Measurements from ENCODE around the gene DMRT3. TPM values are rescaled to one million over a fixed set of nuclear protein-coding genes. Genes with fewer than 3 reads are reported as not detected.

Gene DMRT3
- polyA plus RNA-seq, 3 donors: not detected

DNA sequence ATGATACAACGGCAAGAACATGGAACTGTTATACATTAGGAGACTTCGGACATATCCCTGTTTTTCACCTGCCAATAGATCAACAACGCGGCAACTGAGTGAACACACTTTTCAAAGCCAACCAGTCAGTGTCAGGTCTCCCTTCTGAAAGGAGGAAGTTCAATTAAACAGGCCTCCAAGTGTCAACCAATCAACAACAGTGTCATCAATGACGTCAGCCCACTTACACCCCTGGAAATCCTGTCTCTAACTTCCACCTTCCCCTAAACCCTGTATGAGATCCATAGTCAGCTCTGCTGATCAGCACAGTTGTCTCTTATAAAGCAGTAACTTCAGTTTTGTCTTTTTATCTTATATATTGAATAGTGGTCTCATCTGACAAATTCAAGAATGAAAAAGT, 36.6 kb downstream of the DMRT3 start:
- H3K4me3 Mint-ChIP-seq: no peak overlapping the region
- DNase-seq: peak; percentile 36 to 80 (median 49)
- Histone ChIP-seq H3K79me2 (ENCODE audit: insufficient read depth, low read length) (no peaks in the 10 kb centered on the region), H2AFZ (ENCODE audit: insufficient read depth, low read depth, low read length, poor library complexity, severe bottlenecking) (no peak overlapping the region), H3K36me3 (replicated peaks in 1 of 2; ENCODE audit: control insufficient read depth in 1 of 2, insufficient read depth in 2 of 2, low read length in 2 of 2) (no peaks in the 10 kb centered on the region), H4K20me1 (ENCODE audit: insufficient read depth, low read length) (no peaks in the 10 kb centered on the region), H3K27ac (ENCODE audit: low read depth in 1 of 2, low read length in 2 of 2) (no peak overlapping the region), H3K4me2 (replicated peaks; ENCODE audit: extremely low read depth, low read length, poor library complexity, severe bottlenecking) (no peak overlapping the region), H3K4me3 (replicated peaks in 1 of 3; ENCODE audit: low read depth in 2 of 3, low read length in 3 of 3) (no peak overlapping the region), H3K9ac (ENCODE audit: insufficient read depth, low read length, poor library complexity, severe bottlenecking) (no peak overlapping the region), H3K27me3 (ENCODE audit: control insufficient read depth in 2 of 2, insufficient read depth in 2 of 2, low read length in 2 of 2) (peaks cover 8 to 12% of the 10 kb centered on the region in 2 donors), H3K9me3 (replicated peaks in 1 of 2; ENCODE audit: control insufficient read depth in 1 of 2, insufficient read depth in 1 of 2, low read length in 2 of 2) (no peaks in the 10 kb centered on the region), H3K4me1 (ENCODE audit: control insufficient read depth in 1 of 2, insufficient read depth in 2 of 2, low read length in 2 of 2) (peaks cover 28 to 30% of the 10 kb centered on the region in 2 donors)
- no peak overlapping the region for H3K27ac Mint-ChIP-seq
- 96% methylated on average over 4 of the region's 5 CpGs for WGBS (ENCODE audit: insufficient coverage)
- no peak for TF ChIP-seq CTCF (IDR thresholded peaks at IDR 0.05)
- H3K36me3 Mint-ChIP-seq: no peaks in the 10 kb centered on the region
- peaks cover 7 to 23% (median 14%) of the 10 kb centered on the region in 3 donors for H3K27me3 Mint-ChIP-seq (ENCODE audit: low read depth in 3 of 3)
- H3K9me3 Mint-ChIP-seq: no peaks in the 10 kb centered on the region
- intact Hi-C loops (cut with micrococcal nuclease): no loop called here
- H3K4me1 Mint-ChIP-seq: peaks cover 15% of the 10 kb centered on the region

DNA sequence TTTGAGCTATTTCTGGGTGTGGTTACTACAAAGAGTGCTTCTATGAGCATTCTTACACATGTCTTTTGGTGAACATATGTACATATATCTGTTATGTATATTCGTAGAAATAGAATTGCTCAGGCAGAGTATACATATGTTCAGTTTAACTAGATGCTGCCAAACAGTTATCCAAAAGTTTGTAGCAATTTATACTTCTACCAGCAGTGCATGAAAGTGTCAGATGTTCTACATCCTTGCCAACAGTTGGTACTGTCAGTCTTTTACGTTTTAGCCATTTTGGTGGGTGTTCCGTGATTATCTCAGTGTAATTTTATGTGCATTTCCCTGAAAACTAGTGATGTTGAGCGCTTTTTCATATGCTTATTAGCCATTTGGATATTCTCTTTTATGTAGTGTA, 37.8 kb downstream of the DMRT3 start:
- peaks cover 8 to 14% of the 10 kb centered on the region in 2 donors for H3K27me3 ChIP-seq (ENCODE audit: control insufficient read depth in 2 of 2, insufficient read depth in 2 of 2, low read length in 2 of 2)
- Mint-ChIP-seq H3K36me3 (no peaks in the 10 kb centered on the region), H3K4me1 (peaks cover 9% of the 10 kb centered on the region), H3K9me3 (peaks cover 0 to 2% (median 0%) of the 10 kb centered on the region in 7 donors), H3K4me3 (peak overlapping the region in 1 of 2 donors; percentile 26), H3K27ac (no peak overlapping the region), H3K27me3 (ENCODE audit: low read depth in 3 of 3) (peaks cover 7 to 31% (median 11%) of the 10 kb centered on the region in 3 donors)
- no peak for TF ChIP-seq CTCF (IDR thresholded peaks at IDR 0.05)
- no peaks in the 10 kb centered on the region for H4K20me1 ChIP-seq (ENCODE audit: insufficient read depth, low read length)
- no peaks in the 10 kb centered on the region for H3K36me3 ChIP-seq (replicated peaks in 1 of 2; ENCODE audit: control insufficient read depth in 1 of 2, insufficient read depth in 2 of 2, low read length in 2 of 2)
- 100% methylated on average over 2 of the region's 4 CpGs for WGBS (ENCODE audit: insufficient coverage)
- DNase-seq: no peak
- H3K27ac ChIP-seq (ENCODE audit: low read depth in 1 of 2, low read length in 2 of 2): no peak overlapping the region
- no peak overlapping the region for H3K4me2 ChIP-seq (replicated peaks; ENCODE audit: extremely low read depth, low read length, poor library complexity, severe bottlenecking)
- H3K9me3 ChIP-seq (replicated peaks in 1 of 2; ENCODE audit: control insufficient read depth in 1 of 2, insufficient read depth in 1 of 2, low read length in 2 of 2): no peaks in the 10 kb centered on the region
- H3K4me1 ChIP-seq (ENCODE audit: control insufficient read depth in 1 of 2, insufficient read depth in 2 of 2, low read length in 2 of 2): peaks cover 18 to 21% of the 10 kb centered on the region in 2 donors
- H3K9ac ChIP-seq (ENCODE audit: insufficient read depth, low read length, poor library complexity, severe bottlenecking): no peak overlapping the region
- intact Hi-C loops (cut with micrococcal nuclease): no loop called here
- H3K4me3 ChIP-seq (replicated peaks in 1 of 3; ENCODE audit: low read depth in 2 of 3, low read length in 3 of 3): no peak overlapping the region
- no peaks in the 10 kb centered on the region for H3K79me2 ChIP-seq (ENCODE audit: insufficient read depth, low read length)
- H2AFZ ChIP-seq (ENCODE audit: insufficient read depth, low read depth, low read length, poor library complexity, severe bottlenecking): no peak overlapping the region
